GM12875 (cell line): ENCODE data around the gene ANG.

Source experiments
- H3K4me3 ChIP-seq: one replicate; pipeline ENCODE4 v1.5.1; 2011; ENCODE audit warnings: low read depth, low read length, control low read depth
- TF ChIP-seq, protein P1 (sequence below): IDR thresholded peaks from 2 replicates; pipeline ENCODE4 v1.5.1; 2011; ENCODE audit warnings: low read depth, mild to moderate bottlenecking, control low read depth, inconsistent platforms, low read length, moderate library complexity, borderline replicate concordance; ENCODE audit not compliant: insufficient read depth

Gene ANG

DNA sequence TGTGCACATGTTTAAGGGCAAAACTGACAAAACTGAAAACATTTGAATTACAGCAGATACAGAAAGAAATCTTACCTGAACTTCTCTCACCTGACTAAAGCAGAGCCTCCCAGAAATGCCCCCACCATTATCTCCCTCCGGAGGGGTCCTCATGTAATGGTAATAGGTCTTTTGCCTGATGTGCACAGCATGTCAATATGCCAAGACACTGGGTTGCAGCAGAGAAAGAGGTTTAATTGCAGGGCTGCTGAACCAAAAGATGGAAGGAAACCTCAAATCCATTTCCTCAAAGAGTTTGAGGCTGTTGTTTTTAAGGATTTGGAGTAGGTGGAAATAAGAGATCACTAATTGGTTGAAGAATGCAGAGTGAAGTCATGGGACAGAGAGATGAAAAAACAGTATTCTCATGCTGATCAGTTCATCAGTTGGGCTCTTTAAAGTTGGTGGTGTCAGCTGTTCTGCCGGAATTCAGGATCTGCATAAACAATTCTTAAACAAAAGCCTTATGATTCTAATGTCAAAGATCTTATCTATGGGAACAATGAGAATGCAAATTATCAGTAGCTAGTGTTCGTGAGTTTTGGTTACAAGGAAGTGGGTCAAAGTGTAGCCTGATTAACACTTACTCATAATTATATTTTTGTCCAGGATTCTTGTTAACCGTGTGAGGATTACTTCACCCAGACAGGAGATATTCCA lies 18.2 kb downstream of the ANG start:
- TF ChIP-seq, protein P1, sequence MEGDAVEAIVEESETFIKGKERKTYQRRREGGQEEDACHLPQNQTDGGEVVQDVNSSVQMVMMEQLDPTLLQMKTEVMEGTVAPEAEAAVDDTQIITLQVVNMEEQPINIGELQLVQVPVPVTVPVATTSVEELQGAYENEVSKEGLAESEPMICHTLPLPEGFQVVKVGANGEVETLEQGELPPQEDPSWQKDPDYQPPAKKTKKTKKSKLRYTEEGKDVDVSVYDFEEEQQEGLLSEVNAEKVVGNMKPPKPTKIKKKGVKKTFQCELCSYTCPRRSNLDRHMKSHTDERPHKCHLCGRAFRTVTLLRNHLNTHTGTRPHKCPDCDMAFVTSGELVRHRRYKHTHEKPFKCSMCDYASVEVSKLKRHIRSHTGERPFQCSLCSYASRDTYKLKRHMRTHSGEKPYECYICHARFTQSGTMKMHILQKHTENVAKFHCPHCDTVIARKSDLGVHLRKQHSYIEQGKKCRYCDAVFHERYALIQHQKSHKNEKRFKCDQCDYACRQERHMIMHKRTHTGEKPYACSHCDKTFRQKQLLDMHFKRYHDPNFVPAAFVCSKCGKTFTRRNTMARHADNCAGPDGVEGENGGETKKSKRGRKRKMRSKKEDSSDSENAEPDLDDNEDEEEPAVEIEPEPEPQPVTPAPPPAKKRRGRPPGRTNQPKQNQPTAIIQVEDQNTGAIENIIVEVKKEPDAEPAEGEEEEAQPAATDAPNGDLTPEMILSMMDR, result no peak
- H3K4me3 ChIP-seq, result no peak overlapping the region

- TF ChIP-seq, protein P1, result no peak
- no peak overlapping the region for H3K4me3 ChIP-seq
These were observed 19.1 kb downstream of the ANG start for GRCh38 chr14:20707622-20708021.

DNA sequence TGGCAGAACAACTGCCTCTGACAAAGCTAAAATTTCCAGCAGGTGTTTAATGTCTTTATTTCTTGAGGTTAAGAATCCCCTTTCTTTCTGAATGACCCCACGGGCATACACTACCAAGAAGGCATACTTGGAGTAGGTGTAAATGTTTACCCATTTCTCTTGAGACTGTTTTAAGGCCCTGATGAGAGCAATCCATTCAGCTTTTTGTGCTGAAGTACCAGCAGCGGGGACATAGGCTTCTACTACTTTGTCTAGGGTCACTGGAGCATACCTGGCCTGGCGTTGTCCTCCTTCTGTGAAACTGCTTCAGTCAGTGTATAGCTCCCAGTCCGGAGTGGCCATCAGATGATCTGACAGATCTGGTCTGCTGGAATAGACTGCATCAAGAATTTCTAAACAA lies 22.7 kb downstream of the ANG start:
- TF ChIP-seq, protein P1, result no peak
- no peak overlapping the region for H3K4me3 ChIP-seq

DNA sequence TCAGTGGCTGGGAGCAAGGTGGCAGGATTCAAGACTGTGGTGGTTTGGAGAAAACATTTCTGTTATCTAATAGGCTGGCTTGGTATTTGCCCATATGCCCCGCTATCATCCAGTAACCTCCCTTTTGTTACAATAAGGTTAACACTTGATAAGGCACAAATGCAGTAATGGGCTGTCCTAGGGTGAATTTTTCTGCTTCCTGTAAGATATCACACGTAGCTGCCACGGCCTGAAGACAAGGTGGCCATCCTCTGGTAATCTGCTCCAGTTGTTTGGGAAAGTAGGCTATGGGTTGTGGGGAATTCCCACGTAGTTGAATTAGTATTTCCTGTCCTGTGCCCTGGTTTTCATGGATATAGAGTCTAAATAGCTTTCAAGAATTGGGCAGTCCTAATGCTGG lies 23.1 kb downstream of the ANG start:
- TF ChIP-seq, protein P1, result no peak

GRCh38 chr14:20712904-20713303 lies 24.3 kb downstream of the ANG start:
- TF ChIP-seq, protein P1, result no peak
- no peak overlapping the region for H3K4me3 ChIP-seq

More for the DNA sequence above, 23.1 kb downstream of the ANG start:
- H3K4me3 ChIP-seq, result no peak overlapping the region

- TF ChIP-seq, protein P1, result no peak
- H3K4me3 ChIP-seq, result no peak overlapping the region
These were observed 26.2 kb downstream of the ANG start for GRCh38 chr14:20714593-20715250.

- H3K4me3 ChIP-seq, result no peak overlapping the region
- TF ChIP-seq, protein P1, result no peak
These were observed 31.2 kb downstream of the ANG start for GRCh38 chr14:20719777-20720176.
